HG02938 (cell line): Measurements from ENCODE around the gene GNRHR.
"Not testable (repeated sequence)": the region's sequence is repeated elsewhere in the genome, so short reads cannot be mapped to it uniquely, and the experiment has no call there.

Source experiments
- ATAC-seq: cut with Tn5 transposase; IDR thresholded peaks from one replicate; pipeline ENCODE4 v1.9.1; 2021; ENCODE audit warnings: mild to moderate bottlenecking, moderate library complexity; ENCODE audit not compliant: unreplicated experiment

GNRHR gene

DNA sequence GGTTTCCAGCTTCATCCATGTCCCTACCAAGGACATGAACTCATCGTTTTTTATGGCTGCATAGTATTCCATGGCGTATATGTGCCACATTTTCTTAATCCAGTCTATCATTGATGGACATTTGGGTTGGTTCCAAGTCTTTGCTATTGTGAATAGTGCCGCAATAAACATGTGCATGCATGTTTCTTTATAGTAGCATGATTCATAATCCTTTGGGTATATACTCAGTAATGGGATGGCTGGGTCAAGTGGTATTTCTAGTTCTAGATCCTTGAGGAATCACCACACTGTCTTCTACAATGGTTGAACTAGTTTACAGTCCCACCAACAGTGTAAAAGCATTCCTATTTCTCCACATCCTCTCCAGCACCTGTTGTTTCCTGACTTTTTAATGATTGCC lies 23.7 kb downstream of the GNRHR start:
- not testable (repeated sequence) for ATAC-seq

DNA sequence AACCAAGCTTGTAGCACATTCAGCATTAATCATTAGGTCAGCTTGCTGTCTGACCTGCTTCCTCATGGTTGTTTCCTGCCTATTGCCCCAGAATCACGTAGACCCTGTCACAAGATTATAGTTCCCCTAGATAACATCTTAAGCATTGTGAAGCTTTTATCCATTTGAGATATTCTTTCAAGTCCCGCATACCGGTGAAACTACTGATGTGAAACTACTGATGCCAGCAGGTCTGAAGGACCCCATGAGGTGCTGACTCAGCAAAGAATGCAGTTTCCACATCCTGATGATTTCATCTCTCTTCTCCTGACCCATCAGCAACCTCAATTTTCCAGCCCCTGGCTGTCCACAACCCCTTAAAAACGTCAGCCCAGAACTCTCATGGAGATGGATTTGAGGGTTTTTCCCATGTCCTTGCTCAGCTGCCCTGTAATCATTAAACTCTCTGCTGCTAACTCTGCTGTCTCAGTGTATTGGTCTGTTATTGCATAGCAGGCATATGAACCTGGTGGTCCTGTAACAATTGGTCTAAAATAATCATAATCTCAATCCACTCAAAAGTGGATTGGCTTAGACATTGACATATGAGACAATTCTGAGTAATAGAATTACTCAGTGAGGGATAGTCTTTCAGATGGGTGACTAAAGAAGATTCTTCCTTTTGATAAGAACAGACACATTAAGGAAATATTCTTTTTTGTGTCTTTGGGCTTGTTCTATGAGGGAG lies 26.9 kb downstream of the GNRHR start:
- ATAC-seq = no peak

DNA sequence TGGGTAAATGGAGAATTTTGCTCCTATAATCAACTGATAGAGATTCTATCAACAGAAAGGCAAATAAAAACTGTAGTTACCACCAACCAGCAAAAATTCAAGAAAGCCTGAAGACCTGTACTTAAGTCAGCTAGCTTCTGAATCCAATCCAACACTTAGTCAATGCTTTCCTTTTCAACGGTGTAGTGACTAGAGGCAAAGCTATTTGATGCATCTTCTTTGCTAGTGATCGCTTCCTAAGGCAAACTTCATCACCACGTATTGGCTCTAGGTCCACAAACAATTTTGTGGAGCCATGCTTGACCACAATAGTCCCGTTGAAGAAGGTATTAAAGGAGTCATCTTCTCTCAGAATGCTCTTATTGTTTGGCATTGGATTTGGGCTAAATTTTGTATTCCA lies 28.2 kb downstream of the GNRHR start:
- no peak for ATAC-seq

DNA sequence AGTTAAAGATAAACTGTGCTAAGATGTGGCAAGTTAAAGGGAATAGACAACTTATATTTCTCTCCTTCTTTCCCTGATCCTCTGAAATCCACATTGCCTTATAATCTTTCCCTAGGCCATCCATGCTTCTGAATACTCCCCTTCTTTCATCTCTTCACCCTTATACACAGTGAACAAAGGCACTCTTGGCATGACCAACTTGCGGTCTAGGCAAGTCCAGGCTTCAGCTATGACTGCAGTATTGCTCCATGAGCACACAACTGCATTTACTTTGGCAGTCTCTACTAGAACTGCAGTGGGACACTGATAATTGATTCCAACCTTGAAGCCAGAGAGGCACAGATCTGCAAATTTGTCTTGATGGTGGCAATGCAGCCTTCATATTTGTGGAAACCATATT lies 29.1 kb downstream of the GNRHR start:
- no peak for ATAC-seq

DNA sequence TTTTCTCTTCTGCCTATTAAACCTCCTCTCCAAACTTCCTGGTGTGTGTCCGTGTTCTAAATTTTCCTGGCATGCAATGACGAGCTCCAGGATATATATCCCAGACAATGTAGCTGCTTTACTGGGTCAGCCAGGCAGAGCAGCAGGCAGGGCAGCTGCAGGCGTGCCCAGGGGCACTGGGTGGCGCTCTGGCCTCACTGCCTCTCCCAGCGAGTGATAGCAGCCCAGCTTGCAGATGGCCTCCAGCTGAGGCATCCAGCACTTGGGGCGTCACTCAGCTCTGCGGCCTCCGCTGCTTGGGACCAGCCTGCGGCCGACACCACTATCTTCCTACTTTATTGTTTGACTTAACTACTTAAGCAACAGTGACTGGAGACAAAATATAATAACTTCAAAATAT lies 30.2 kb downstream of the GNRHR start:
- ATAC-seq = no peak

DNA sequence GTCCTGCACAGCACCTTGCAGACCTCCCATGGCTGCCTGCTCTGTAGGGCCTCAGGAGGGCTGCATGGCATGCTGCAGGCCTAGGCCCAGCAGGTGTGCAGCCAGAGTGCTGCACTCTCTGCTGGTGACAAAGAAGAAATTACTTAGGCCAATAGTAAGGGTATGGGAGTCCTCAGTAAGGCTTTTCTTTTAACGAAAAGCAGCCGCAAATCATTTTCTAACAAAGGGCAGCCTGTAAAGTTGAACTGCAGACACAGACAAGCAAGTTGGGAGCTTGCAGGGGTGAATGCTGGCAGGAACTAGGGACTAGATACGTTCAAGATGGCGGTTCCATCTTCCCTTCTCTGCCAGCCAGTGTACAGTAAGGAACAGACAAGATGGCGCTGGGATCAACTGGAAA lies 30.8 kb downstream of the GNRHR start:
- no peak for ATAC-seq

DNA sequence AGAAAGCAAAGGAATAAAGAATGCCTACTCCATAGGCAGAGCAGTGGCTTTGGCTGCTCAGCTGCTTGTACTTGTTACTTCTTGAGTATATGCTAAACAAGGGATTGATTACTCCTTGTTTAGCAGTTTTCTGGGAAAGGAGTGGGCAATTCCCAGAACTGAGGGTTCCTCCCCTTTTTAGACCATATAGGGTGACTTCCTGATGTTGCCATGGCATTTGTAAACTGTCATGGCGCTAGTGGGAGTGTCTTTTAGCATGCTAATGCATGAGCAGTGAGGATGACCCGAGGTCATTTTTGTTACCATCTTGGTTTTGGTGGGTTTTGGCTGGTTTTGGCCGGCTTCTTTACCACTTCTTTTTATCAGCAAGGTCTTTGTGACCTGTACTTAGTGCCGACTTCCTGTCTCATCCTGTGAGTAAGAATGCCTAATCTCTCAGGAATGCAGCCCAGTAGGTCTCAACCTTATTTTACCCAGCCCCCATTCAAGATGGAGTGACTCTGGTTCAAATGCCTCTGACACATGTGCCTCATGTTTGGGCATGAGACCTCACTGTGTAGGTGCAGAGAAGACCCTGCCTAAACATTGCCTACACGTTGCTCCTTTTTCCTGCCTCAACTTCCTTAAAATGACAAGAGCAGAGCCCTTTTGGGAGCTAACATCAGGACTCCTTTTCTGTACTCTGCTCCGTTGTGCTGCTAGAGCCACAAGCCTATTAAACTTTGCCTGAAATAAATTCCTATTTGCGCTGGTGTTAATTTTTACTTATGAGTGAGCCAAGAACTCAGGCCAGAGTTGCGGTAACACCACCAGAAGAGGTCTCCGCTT lies 32.2 kb downstream of the GNRHR start:
- ATAC-seq = no peak

DNA sequence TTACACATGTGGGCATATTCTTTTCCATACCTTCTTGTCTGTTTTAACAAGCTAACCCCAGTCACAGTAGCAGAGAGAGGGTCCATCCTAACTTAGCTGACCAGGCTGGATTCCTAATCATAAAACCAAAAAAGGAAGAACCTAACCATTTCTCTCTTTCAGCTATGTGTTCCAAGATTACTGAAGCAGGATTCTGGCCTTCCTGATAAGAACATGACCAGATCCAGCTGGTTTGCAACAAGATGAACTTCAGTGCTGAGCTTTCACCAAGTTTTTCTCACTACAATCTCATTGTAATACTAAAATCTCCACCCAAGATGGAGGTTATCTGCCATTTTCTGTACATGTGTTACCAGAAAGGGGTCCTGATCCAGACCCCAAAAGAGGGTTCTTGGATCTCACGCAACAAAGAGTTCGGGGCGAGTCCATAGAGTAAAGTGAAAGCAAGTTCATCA lies 32.8 kb downstream of the GNRHR start:
- ATAC-seq = no peak

DNA sequence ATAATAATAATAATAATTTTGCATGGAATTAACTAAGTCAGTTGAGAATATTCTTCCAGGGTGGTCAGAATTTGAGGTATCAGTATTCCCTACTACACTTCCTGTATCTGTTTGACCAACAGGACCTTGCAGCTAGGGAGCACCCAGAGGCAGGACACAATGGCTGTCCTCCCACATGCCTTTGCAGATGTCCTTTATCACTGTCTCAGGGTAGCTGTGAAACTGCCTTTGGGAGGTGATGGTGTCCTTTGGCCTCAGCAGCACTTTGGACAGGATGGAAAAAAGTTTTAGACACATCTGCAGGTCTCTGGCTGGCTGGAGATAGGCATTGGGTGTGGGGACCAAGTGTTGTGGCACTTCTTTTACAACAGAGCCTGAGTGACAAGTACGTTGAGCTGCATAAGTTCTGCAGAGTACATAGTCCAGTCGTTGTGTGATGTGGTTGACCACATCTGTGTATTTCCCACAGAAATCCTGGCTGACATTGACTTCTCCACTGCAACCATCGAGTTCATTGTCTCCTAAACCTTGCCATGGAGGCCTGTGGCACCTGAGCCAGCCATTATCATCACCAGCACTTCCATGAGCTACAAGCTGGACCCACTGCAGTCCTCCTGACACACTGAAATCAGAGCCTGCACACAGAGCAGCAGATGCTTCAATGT lies 34.1 kb downstream of the GNRHR start:
- ATAC-seq = no peak

DNA sequence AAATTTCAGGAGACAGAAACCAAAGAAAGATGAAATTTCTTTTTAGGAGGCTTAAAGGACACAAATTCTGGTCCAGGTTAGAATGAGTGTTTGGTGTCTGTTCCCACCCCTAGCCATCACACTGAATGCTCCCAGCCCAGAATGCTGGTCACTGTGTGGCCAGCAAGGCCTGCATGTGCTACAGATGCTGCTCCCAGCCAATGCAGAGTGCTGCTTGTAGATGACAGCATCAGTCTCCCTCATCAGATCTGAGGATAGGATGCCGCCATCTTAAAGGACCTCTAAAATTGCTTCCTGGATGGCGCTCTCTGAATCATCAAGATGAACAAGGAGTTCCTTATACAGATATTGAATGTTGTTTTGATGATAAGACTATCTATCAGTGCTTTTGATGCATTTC lies 35.3 kb downstream of the GNRHR start:
- no peak for ATAC-seq

DNA sequence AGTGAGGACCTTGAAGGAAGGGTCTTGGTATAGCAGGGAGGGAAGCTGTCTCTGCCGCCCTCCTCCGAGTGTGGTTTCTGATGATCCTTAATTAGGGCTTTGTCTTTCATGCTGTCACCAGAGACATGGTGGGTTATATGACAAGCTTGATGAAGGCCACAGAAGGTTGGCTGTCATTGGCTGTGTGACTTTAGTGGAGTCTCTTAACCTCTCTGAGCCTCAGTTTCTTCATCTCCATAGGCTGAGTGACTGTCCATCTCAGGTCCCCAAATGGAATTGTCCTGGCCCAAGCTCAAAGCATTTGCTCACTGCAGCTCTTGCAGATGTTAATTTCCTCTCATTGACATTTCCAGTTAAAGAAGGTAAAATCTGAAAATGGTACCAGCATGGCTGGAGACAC lies 36.6 kb downstream of the GNRHR start:
- ATAC-seq = no peak

DNA sequence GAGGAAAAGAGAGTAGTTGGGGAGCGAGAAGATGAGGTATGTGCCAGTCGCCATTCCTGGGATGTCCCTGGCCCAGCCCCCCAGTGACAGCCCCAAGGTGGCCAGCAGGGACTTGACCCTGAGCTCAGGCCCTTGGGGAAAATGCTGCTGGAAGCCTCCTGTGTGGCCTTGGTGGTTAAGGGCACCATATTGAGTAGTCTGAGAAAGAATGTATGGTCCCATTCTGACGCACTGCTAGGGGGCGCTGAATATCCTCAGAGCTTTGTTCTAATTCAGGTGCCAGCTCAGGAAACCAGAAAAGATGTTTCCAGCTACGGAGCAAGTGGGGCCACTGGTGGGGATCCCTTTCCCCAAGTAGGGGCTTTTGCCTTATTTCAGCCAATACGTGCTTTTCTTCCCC lies 39.2 kb downstream of the GNRHR start:
- ATAC-seq = no peak

DNA sequence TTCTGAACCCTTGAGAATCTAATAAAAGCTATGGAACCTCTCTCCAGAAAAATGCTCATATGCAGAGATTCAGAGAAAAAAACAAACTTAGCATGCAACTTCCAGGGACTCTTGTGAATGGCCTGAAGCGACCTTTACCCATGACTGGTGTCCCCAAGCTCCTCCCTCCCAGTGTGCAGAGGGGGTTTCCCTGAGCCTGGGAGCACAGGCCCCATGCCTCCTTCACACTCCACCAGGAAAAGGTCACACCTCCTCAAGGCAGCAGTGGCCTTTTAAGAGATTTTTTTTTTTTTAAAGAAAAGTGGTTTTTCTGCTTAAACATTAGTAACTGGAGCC lies 40.0 kb downstream of the GNRHR start:
- no peak for ATAC-seq

DNA sequence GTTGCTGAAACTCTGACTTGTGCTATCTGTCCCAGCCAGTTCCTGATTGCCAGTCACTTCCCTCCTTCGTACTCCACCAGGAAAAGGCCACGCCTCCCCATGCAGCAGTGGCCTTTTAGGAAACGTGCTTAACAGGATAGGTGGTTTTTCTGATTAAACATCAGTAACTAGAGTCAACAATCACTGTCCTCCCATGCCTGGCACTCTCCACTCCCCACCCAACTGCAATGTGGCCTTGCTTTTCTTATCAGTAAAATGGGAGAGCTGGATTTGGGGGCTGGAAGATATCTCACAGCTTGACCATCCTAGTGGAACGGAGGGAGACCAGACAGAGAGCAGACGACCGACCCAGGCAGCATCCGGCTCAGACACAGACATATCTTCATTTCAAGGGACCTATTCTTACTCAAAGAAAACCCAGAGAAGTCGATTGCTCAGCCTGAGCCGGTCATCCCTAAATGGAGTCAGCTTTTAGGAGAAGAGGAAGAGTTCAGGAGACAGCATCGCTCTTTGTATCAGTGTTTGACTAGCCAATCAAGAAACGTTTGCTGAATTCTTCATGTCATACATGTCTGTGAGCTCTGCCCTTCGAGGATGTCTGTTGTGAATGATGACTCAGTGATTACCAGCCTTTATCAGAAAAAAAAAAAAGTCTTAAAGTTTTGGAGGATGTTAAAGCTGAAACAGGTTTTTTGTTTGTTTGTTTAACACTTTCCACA lies 40.5 kb downstream of the GNRHR start:
- no peak for ATAC-seq

DNA sequence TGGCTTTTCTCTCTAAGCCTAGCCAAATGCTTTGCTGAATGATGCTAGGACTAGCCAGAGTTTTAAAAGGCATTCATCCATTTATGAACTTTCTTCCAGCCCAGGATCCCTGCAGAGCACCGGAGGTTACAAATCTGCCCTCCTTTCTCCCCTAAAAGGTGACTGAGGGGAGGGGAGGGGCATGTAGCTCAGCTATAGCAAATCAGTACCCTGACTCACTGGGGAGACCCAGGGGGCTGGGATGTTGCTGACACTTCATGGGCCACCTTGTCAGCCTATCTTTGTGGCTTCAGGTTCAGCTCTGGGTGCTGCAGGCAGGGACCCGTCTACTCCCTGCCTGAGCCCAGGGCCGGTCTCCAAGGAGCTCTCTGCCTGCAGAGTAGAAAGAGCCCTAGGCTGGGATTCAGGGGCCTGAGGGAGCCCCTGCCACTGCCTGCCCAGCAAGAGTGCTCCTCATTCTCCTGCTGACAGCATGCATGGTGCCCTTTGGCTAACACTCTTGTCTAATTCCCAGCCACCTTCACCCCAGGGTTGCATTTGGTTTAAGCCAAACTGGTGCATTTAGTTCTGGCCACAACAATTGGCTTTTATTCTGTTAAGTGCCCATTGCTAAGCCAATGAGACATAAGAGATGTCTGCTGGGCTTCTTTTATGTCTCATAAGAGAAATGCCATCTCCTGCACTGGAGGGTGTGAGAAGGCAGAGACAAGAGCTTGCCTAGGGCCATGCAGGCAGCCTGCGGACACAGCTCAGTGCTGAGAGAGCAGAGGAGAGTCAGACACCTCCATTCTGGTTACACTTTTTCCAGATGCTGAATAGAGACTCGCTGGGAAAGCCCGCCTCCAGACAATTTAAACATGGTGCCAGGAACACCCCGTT lies 41.3 kb downstream of the GNRHR start:
- ATAC-seq = no peak

DNA sequence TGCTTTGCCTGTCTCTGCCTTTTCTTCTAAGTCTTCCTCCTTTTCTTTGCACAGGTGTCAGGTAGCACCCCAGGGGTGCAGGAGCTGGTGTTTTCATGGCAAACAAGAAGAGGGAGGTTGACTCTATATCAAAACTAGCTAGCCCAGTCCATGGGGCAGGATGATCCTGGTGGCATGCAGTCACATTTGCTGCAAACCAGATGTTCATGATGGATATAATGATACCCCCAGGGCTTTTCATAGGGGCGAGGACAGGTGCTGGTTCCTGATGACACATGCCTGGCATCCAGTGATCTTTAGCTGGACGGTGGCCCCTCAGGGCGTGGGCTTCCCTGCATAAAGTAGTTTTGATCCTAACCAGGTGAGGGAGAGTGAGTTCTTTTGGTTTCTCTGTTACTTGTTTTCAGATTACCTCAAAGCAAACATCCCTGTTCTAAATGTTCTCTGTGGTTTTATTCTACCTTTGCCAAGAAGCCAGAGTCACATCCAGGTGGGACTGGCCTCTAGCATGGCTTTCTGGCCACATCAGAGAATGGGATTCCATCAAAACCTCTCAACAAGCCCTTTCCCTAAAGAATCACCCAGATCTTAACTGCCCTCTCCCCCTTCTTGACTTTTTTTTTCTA lies 42.1 kb downstream of the GNRHR start:
- no peak for ATAC-seq

DNA sequence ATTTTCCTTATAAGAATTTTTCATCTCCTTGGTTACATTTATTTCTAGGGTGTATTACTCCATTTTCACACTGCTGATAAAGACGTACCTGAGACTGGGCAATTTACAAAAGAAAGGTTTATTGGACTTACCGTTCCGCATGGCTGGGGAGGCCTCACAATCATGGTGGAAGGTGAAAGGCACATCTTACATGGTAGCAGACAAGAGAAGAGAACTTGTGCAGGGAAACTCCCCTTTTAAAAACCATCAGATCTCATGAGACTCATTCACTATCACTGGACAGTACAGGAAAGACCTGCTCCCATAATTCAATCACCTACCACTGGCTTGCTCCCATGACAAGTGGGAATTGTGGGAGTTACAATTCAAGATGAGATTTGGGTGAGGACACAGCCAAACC lies 47.5 kb downstream of the GNRHR start:
- ATAC-seq = not testable (repeated sequence)

DNA sequence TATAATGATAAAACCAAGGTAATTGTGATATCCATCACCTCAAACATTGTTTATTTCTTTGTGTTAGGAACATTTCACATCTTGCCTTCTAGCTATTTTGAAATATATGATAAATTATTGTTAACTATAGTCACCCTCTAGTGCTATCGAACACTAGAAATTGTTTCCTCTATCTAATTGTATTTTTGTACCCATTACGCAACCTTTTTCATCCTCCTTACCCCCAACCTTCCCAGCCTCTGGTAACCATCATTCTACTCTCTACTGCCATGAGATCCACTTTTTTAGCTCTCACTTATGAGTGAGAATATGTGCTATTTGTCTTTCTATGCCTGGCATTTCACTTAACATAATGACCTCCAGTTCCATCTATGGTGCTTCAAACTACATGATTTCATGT lies 49.3 kb downstream of the GNRHR start:
- no peak for ATAC-seq

DNA sequence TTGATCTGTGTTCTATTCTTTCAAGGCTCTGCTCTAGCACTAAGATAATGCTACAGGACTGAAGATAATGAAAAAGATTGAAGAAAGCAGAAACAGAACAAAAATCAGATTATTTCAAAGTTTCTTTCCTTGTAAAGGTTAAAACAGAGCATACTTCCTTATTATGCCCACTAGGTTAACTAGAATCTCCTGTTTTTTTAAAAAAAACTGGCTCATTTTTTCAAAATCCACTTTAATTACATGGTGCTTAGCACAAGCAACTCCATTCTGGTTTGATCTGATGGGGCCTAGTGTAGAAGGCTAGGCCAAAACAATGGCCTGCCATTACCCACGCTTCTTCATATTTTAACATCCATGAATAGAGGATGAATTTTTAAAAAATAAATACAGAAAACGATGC lies 52.0 kb downstream of the GNRHR start:
- ATAC-seq = no peak

DNA sequence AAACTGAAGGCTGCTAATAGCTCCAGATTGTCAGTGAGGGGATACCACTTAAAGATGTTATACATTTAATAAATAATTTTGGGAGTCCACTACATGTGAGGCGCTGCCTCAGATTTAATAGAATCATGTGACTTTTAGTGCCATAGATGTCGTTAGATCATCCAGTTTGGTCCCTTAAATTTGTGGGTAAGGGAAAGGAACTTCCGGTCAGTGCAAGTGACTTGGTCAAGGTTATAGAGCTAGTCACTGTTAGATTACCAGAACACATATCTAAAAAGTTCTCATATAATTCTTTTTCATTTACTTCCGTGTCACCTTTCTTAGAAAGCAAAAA lies 52.7 kb downstream of the GNRHR start:
- ATAC-seq = peak; percentile 8
